Mucosa of stomach (tissue), 1 donor: ENCODE data around the gene DNAI7.

Experiments
- H3K27me3 ChIP-seq: one replicate; pipeline ENCODE4 v1.7.0; 2013; ENCODE audit warnings: mild to moderate bottlenecking, low read length; ENCODE audit not compliant: control insufficient read depth, insufficient read depth
- H3K36me3 ChIP-seq: one replicate; pipeline ENCODE4 v1.7.0; 2013; ENCODE audit warnings: low read length; ENCODE audit not compliant: control insufficient read depth, insufficient read depth
- H3K4me1 ChIP-seq: one replicate; pipeline ENCODE4 v1.7.0; 2013; ENCODE audit warnings: mild to moderate bottlenecking, low read length; ENCODE audit not compliant: control insufficient read depth, insufficient read depth
- H3K4me3 ChIP-seq: one replicate; pipeline ENCODE4 v1.7.0; 2013; ENCODE audit warnings: low read length
- H3K9ac ChIP-seq: one replicate; pipeline ENCODE4 v1.7.0; 2013; ENCODE audit warnings: mild to moderate bottlenecking, low read length, moderate library complexity
- H3K9me3 ChIP-seq: one replicate; pipeline ENCODE4 v1.7.0; 2013; ENCODE audit warnings: mild to moderate bottlenecking, low read length, moderate library complexity; ENCODE audit not compliant: control insufficient read depth
- donor health status: Pancreatic carcinoma.

DNAI7 gene

GRCh38 chr12:25195056-25195971 is at the start of gene DNAI7, which contains the start of gene ETFRF1:
Gene DNAI7, minus strand, starts transcription at chr12:25195160. Its CDS starts 82 bp downstream, at chr12:25195078.
Gene ETFRF1, plus strand, starts transcription at chr12:25195237. Its CDS starts 8,720 bp downstream, at chr12:25203957.
- H3K27me3 ChIP-seq, result no peaks in the 10 kb centered on the region
- H3K9ac ChIP-seq, result peak within 1 kb of the TSS; percentile 98
- no peaks in the 10 kb centered on the region for H3K9me3 ChIP-seq
- H3K36me3 ChIP-seq, result no peaks in the 10 kb centered on the region
- peak within 1 kb of the TSS; percentile 98 for H3K4me3 ChIP-seq
- no peaks in the 10 kb centered on the region for H3K4me1 ChIP-seq

- no peaks in the 10 kb centered on the region for H3K27me3 ChIP-seq
- no peaks in the 10 kb centered on the region for H3K36me3 ChIP-seq
- no peak overlapping the region for H3K9ac ChIP-seq
- H3K4me1 ChIP-seq, result peaks cover 18% of the 10 kb centered on the region
- H3K4me3 ChIP-seq, result no peak overlapping the region
- H3K9me3 ChIP-seq, result no peaks in the 10 kb centered on the region
Observed at GRCh38 chr12:25243680-25243990, 48.7 kb upstream of the DNAI7 start.

GRCh38 chr12:25242981-25243679 is 48.2 kb upstream of the DNAI7 start:
- H3K27me3 ChIP-seq, result no peaks in the 10 kb centered on the region
- no peak overlapping the region for H3K9ac ChIP-seq
- no peaks in the 10 kb centered on the region for H3K36me3 ChIP-seq
- H3K4me3 ChIP-seq, result no peak overlapping the region
- peaks cover 18% of the 10 kb centered on the region for H3K4me1 ChIP-seq
- H3K9me3 ChIP-seq, result no peaks in the 10 kb centered on the region

GRCh38 chr12:25241167-25242020 is 46.4 kb upstream of the DNAI7 start:
- peaks cover 18% of the 10 kb centered on the region for H3K4me1 ChIP-seq
- no peak overlapping the region for H3K4me3 ChIP-seq
- H3K36me3 ChIP-seq, result no peaks in the 10 kb centered on the region
- H3K9me3 ChIP-seq, result no peaks in the 10 kb centered on the region
- no peaks in the 10 kb centered on the region for H3K27me3 ChIP-seq
- no peak overlapping the region for H3K9ac ChIP-seq

- H3K4me1 ChIP-seq, result no peaks in the 10 kb centered on the region
- no peaks in the 10 kb centered on the region for H3K36me3 ChIP-seq
Observed at GRCh38 chr12:25236626-25237025, 41.7 kb upstream of the DNAI7 start.

GRCh38 chr12:25236190-25236589 is 41.2 kb upstream of the DNAI7 start:
- H3K4me3 ChIP-seq, result no peak overlapping the region
- H3K36me3 ChIP-seq, result no peaks in the 10 kb centered on the region
- H3K9me3 ChIP-seq, result no peaks in the 10 kb centered on the region
- H3K4me1 ChIP-seq, result no peaks in the 10 kb centered on the region
- no peak overlapping the region for H3K9ac ChIP-seq
- H3K27me3 ChIP-seq, result no peaks in the 10 kb centered on the region

More at GRCh38 chr12:25236626-25237025, 41.7 kb upstream of the DNAI7 start:
- Histone ChIP-seq H3K4me3 (no peak overlapping the region), H3K9ac (no peak overlapping the region), H3K9me3 (no peaks in the 10 kb centered on the region), H3K27me3 (no peaks in the 10 kb centered on the region)

- Histone ChIP-seq H3K27me3 (no peaks in the 10 kb centered on the region), H3K9ac (no peak overlapping the region), H3K36me3 (no peaks in the 10 kb centered on the region), H3K4me3 (no peak overlapping the region), H3K9me3 (no peaks in the 10 kb centered on the region), H3K4me1 (no peaks in the 10 kb centered on the region)
Observed at GRCh38 chr12:25213338-25213737, 18.4 kb upstream of the DNAI7 start.

- no peak overlapping the region for H3K4me3 ChIP-seq
- H3K9me3 ChIP-seq, result no peaks in the 10 kb centered on the region
- H3K9ac ChIP-seq, result no peak overlapping the region
- H3K4me1 ChIP-seq, result no peaks in the 10 kb centered on the region
- no peaks in the 10 kb centered on the region for H3K27me3 ChIP-seq
- H3K36me3 ChIP-seq, result no peaks in the 10 kb centered on the region
Observed at GRCh38 chr12:25208554-25208953, 13.6 kb upstream of the DNAI7 start.

GRCh38 chr12:25207846-25208245 is 12.9 kb upstream of the DNAI7 start:
- H3K9ac ChIP-seq, result no peak overlapping the region
- no peaks in the 10 kb centered on the region for H3K36me3 ChIP-seq

GRCh38 chr12:25207411-25207810 is 12.5 kb upstream of the DNAI7 start:
- Histone ChIP-seq H3K4me3 (no peak overlapping the region), H3K27me3 (no peaks in the 10 kb centered on the region)

More at GRCh38 chr12:25207846-25208245, 12.9 kb upstream of the DNAI7 start:
- Histone ChIP-seq H3K4me1 (no peaks in the 10 kb centered on the region), H3K4me3 (no peak overlapping the region), H3K9me3 (no peaks in the 10 kb centered on the region), H3K27me3 (no peaks in the 10 kb centered on the region)

GRCh38 chr12:25202137-25202536 is 7.2 kb upstream of the DNAI7 start:
- H3K27me3 ChIP-seq, result no peaks in the 10 kb centered on the region

More at GRCh38 chr12:25207411-25207810, 12.5 kb upstream of the DNAI7 start:
- no peak overlapping the region for H3K9ac ChIP-seq
- H3K36me3 ChIP-seq, result no peaks in the 10 kb centered on the region
- H3K4me1 ChIP-seq, result no peaks in the 10 kb centered on the region
- H3K9me3 ChIP-seq, result no peaks in the 10 kb centered on the region

More at GRCh38 chr12:25202137-25202536, 7.2 kb upstream of the DNAI7 start:
- Histone ChIP-seq H3K4me3 (no peak overlapping the region), H3K9me3 (no peaks in the 10 kb centered on the region), H3K4me1 (no peaks in the 10 kb centered on the region), H3K36me3 (no peaks in the 10 kb centered on the region), H3K9ac (no peak overlapping the region)
